Osteocyte (in vitro differentiated cells): ENCODE measurements around the gene KCNE3. TPM values are rescaled to one million over a fixed set of nuclear protein-coding genes. Genes with fewer than 3 reads are reported as not detected.
A peak's percentile ranks its signal among the peaks of the same experiment; 100 is the strongest.
"Not testable (repeated sequence)": the region's sequence is repeated elsewhere in the genome, so short reads cannot be mapped to it uniquely, and the experiment has no call there.

Experiments
- DNase-seq: peaks from one replicate; pipeline ENCODE4 v3.0.0; 2021; ENCODE audit warnings: mixed read lengths; ENCODE audit not compliant: unreplicated experiment; ENCODE audit errors: extremely low spot score
- H3K27ac Mint-ChIP-seq: one replicate; pipeline ENCODE4 v1.8.0; 2021; ENCODE audit warnings: mild to moderate bottlenecking, mixed read lengths; ENCODE audit not compliant: unreplicated experiment
- H3K27me3 Mint-ChIP-seq: one replicate; pipeline ENCODE4 v1.8.0; 2021; ENCODE audit warnings: mixed read lengths; ENCODE audit not compliant: unreplicated experiment
- H3K36me3 Mint-ChIP-seq: one replicate; pipeline ENCODE4 v1.8.0; 2021; ENCODE audit warnings: mixed read lengths; ENCODE audit not compliant: unreplicated experiment
- H3K4me1 Mint-ChIP-seq: one replicate; pipeline ENCODE4 v1.8.0; 2021; ENCODE audit warnings: mixed read lengths; ENCODE audit not compliant: unreplicated experiment
- H3K4me3 Mint-ChIP-seq: one replicate; pipeline ENCODE4 v1.8.0; 2021; ENCODE audit warnings: mild to moderate bottlenecking, moderate library complexity, mixed read lengths; ENCODE audit not compliant: unreplicated experiment
- H3K9me3 Mint-ChIP-seq: one replicate; pipeline ENCODE4 v1.8.0; 2021; ENCODE audit warnings: mixed read lengths; ENCODE audit not compliant: unreplicated experiment
- total RNA-seq: library from RNA; stranded (reverse); gene quantifications from 2 replicates; pipeline ENCODE4 v1.2.1, GENCODE V29; 2021
- TF ChIP-seq, protein P1 (sequence below): fragments of 200-600 bp; sonication (generic); IDR thresholded peaks from 2 replicates; pipeline ENCODE4 v1.5.0; 2021; ENCODE audit warnings: antibody characterized with exemption, mild to moderate bottlenecking, moderate library complexity

The KCNE3 gene
- total RNA-seq, 1 donor from 2014 or later = not detected

DNA sequence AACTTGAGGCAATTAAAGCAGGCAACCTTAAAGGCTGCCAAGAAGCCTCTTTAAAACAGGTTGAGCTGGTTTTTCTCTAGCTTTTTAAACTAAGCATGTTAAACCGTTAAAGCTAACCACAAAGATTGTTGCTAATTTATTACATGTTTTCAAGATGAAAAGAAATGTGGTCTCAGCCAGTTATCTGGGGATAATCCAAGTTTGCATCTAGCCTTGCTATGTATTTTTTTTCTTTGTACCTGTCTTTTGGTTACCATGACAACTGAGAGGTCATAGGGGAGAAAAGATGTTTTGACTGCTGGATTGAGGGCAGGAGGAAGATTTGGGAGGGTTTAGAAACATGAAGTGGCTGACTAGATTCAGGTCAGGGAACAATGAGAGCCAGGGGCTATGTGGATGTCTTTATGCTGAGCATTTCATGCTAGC lies 50.0 kb downstream of the KCNE3 start:
- no peaks in the 10 kb centered on the region for H3K36me3 Mint-ChIP-seq
- DNase-seq = no peak
- TF ChIP-seq, protein P1, sequence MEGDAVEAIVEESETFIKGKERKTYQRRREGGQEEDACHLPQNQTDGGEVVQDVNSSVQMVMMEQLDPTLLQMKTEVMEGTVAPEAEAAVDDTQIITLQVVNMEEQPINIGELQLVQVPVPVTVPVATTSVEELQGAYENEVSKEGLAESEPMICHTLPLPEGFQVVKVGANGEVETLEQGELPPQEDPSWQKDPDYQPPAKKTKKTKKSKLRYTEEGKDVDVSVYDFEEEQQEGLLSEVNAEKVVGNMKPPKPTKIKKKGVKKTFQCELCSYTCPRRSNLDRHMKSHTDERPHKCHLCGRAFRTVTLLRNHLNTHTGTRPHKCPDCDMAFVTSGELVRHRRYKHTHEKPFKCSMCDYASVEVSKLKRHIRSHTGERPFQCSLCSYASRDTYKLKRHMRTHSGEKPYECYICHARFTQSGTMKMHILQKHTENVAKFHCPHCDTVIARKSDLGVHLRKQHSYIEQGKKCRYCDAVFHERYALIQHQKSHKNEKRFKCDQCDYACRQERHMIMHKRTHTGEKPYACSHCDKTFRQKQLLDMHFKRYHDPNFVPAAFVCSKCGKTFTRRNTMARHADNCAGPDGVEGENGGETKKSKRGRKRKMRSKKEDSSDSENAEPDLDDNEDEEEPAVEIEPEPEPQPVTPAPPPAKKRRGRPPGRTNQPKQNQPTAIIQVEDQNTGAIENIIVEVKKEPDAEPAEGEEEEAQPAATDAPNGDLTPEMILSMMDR = no peak
- no peaks in the 10 kb centered on the region for H3K9me3 Mint-ChIP-seq
- peaks cover 31% of the 10 kb centered on the region for H3K4me1 Mint-ChIP-seq
- H3K4me3 Mint-ChIP-seq = no peak overlapping the region
- H3K27me3 Mint-ChIP-seq = no peaks in the 10 kb centered on the region
- peak overlapping the region; percentile 74 for H3K27ac Mint-ChIP-seq

DNA sequence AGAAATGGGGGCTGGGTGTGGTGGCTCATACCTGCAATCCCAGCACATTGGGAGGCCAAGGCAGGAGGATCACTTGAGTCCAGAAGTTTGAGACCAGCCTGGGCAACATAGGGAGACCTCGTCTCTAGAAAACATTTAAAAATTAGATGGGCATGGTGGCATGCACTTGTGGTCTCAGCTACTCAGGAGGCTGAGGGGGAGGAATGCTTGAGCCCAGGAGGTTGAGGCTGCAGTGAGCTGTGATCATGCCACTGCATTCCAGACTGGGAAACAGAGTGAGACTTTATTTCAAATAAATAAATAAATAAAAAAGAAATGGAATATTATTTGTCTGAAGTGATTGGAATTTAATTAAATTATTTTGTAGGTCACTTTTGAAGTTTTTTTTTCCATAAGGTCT lies 50.4 kb downstream of the KCNE3 start:
- not testable (repeated sequence) for H3K4me3 Mint-ChIP-seq, H3K36me3 Mint-ChIP-seq, DNase-seq, H3K27me3 Mint-ChIP-seq, H3K9me3 Mint-ChIP-seq
- Mint-ChIP-seq H3K27ac (peak overlapping the region; percentile 50), H3K4me1 (peaks cover 31% of the 10 kb centered on the region)

DNA sequence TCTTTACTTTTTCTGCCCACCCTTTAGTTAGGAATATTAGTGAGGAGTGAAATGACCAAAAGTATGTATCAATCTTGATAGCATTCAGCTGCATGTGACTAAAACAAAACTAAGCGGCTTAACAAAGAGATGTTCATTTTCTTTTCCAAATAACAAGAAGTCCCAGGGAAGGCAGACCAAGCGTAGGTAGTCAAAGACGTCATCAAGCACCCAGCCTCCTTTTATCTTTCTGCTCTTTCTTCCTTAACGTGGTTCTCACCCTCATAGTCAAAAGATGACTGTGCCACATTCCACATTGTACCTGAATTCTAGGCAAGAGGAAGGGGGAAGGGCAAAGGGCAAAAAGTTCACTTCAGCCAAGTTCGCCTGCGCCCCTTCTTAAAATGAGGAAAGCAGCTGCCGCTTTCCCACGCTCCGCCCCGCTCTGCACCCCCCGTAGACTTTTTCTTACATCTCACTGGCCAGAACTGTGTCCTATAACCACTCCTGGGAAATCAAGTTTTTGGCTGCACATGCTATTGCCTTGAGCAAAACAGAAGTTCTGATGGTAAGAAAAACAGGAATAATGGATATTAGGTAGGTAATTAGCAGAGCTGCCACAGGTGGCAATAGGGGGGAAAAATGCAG lies 54.5 kb downstream of the KCNE3 start:
- Mint-ChIP-seq H3K4me1 (peaks cover 13% of the 10 kb centered on the region), H3K27me3 (no peaks in the 10 kb centered on the region), H3K4me3 (no peak overlapping the region), H3K27ac (no peak overlapping the region), H3K36me3 (no peaks in the 10 kb centered on the region), H3K9me3 (no peaks in the 10 kb centered on the region)
- no peak for DNase-seq
- TF ChIP-seq, protein P1 = no peak

DNA sequence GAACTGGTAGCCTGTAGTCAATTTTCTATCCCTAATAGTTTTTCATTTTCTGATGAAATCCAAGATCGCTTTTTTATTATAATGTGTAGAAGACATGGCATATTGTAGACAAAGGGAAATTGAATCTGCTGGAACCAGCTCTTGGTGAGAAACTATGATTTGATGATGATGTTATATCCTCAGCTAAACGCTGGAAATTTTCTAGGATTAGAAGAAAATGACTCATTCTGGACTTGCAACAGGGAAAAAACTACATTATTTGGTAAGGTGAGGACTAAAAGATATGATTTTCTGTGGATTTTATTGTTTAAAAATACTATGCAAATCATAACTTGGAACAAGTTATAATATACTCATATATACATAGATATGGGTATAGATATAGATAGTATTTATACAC lies 55.0 kb downstream of the KCNE3 start:
- Mint-ChIP-seq H3K4me3 (no peak overlapping the region), H3K36me3 (no peaks in the 10 kb centered on the region), H3K27me3 (no peaks in the 10 kb centered on the region), H3K27ac (no peak overlapping the region), H3K9me3 (no peaks in the 10 kb centered on the region), H3K4me1 (peaks cover 7% of the 10 kb centered on the region)
- DNase-seq = no peak
- TF ChIP-seq, protein P1 = no peak

DNA sequence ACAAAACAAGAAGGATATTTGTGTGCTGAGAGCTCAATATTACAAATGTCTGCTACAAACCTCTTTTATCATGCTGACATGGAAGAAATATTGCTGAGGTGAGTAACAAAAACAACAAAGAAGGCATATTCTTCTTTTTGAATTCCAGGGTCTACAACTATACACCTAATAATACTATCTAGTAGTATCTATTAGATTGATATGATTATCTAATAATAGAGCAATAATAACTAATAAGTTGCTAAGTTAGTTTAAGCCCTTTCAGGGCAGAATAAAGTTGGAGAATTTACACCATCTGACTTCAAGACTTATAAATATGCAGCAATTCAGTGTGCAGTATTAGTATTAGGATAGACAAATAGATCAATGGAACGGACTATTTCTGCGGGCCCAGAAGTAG lies 57.7 kb downstream of the KCNE3 start:
- DNase-seq = no peak
- TF ChIP-seq, protein P1 = no peak
- H3K9me3 Mint-ChIP-seq = no peaks in the 10 kb centered on the region
- peaks cover 4% of the 10 kb centered on the region for H3K27me3 Mint-ChIP-seq
- H3K27ac Mint-ChIP-seq = no peak overlapping the region
- H3K4me3 Mint-ChIP-seq = no peak overlapping the region
- H3K4me1 Mint-ChIP-seq = no peaks in the 10 kb centered on the region
- no peaks in the 10 kb centered on the region for H3K36me3 Mint-ChIP-seq

Other genes starting within 250 kb of the KCNE3 start
- gene P4HA3, start 155.9 kb downstream of the KCNE3 start, total RNA-seq = 6.1 and 6.4 TPM in 2 replicates
- 19.8 and 22.1 TPM in 2 replicates for gene PGM2L1, start 69.1 kb downstream of the KCNE3 start, total RNA-seq
- 1.6 and 3.5 TPM in 2 replicates for gene LIPT2, start 26.2 kb upstream of the KCNE3 start, total RNA-seq
- gene POLD3, start 125.0 kb upstream of the KCNE3 start, total RNA-seq = 12.8 and 16.2 TPM in 2 replicates